Measurements from ENCODE around the gene BUD13.

The BUD13 gene

DNA sequence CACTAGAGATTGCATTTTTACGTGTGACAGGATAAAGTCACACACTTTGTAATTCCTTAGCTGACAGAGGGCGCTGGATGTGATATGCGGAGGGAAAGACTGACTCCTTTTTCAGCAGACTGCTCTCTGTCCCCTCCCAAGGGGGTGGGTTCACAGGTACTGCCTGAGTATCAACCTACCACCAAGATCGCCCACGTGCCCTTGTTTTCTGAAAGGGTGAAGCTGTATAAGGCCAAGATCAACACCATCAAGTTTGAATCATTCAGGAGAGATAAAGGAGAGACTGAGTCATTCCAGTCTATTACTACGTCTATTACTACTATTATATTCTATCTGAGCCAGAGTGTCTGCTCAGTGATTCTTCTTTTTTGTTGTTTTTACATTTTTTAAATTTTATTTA, 30.7 kb downstream of the BUD13 start:
- peak; percentile 80 to 90 for ATAC-seq

GRCh38 chr11:116740741-116741140, 32.0 kb downstream of the BUD13 start:
- no peak for ATAC-seq

DNA sequence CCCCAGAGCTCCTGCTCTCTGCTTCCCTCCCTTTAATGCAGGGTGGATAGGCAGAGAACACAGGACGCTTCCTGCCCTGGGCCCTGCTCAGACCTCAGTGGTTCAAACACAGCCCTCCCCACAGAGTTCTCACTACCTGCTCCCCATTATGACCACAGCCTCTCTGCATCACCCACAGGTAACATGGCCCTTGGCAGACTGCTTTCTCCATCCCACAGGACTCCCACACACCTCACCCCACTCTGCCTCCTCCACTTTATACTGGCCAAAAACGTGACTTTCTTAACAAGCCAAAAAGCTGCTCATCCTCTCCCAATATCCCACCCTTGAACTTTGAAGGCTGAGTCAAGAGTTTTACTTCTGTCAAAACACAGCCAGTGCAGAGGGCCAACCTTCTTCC, 33.8 kb downstream of the BUD13 start:
- no peak for ATAC-seq

DNA sequence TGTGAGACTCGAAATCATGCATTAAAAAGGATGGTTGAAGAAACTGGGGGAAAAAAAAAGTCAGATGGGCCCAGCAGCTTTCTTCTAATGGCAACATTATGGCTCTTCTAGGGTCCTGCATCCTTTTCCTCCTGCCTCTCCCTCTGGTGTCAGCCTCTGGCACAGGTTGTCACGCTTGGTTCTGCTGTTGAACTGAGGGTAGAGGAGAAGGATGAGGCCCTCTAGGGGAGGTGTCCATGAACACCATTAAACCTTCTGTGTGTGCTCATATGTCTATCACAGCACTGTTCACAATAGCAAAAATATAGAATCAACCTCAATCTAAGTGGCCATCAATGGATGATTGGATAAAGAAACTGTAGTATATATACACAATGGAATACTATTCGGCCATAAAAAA, 36.0 kb downstream of the BUD13 start:
- no peak for ATAC-seq

DNA sequence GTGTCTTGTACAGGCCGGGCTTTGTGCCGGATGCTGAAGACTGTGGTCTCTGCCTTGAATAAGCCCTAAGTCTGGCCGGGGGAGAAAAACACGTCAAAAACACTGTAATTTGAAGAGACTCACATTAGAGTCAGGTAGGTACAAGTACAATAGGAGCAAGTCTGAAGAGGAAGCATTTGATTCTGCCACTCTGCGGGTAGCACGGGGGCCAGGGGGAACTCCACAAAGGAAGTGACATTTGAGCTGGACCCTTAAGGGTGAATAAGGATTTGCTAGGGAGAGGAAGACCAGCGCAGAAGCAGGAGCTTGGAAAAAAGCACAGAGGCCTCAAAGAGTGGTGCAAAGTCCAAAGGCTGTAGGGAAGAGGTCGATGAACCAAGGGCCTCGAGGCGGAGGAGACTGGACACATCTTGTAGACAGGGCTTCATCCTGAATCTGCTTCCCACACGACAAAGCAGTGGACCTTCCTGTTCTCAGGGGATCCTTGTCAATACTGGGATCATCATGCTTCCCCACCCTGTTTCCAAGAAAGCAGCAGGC, 38.7 kb downstream of the BUD13 start:
- no peak for ATAC-seq

- peak in 1 of 2 donors; percentile 16 for ATAC-seq
Measured at GRCh38 chr11:116733043-116733755, 39.6 kb downstream of the BUD13 start.

DNA sequence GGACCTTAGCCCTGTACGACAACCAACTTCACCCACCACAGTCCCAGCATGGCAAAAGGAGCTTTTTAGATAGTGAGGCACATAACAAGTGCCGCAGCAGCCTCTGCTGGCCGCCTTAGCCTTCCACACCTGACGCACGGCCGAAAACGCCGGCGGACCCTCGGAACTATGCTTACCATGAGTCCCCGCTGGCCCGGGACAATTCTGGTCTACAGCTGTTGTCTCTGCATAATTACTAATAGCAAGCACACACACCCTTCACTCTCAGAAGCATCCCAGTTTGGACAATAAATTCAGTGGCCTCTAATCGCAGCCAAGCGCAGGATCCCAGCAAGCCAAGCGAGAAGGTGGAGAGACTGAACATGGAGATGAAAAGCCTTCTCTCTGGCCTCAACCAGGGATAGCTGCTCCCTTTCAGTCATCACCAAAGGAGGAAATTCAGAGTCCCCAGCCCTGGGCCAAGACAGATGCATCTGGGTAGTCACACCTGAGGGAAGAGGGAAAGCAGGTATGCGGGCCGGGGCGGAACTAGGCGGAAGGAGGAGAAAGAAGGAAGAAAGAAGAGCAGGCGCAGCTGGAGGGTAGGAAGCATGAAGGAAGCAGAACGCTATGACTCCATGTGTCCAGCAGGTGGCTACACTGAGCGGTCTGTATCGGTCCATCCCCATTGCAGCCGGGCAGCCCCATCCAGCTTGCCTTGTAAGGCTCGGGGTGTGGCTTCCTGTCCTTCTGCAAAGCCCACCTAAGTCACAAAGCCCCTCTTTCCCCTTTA, 40.3 kb downstream of the BUD13 start:
- peak; percentile 70 to 84 for ATAC-seq

DNA sequence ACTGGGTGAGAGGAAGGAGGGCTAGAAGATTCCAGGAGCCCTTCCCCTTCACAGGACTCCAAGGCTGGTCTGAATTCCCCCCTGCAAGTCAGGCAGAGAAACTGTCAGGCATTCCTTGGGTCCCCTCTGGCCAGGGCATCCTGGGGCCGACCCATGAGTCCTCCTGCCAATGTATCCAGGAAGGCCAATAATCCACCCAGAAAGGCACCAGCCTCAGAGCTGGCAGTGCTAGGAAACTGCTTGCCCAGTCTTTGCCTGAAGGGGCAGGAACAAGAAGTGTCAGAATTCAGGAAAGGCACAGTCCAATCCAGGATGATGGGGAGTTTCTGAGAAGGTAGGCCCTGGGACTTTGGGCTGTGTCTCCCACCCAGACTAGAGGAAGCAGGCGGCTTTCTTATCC, 41.0 kb downstream of the BUD13 start:
- no peak for ATAC-seq

DNA sequence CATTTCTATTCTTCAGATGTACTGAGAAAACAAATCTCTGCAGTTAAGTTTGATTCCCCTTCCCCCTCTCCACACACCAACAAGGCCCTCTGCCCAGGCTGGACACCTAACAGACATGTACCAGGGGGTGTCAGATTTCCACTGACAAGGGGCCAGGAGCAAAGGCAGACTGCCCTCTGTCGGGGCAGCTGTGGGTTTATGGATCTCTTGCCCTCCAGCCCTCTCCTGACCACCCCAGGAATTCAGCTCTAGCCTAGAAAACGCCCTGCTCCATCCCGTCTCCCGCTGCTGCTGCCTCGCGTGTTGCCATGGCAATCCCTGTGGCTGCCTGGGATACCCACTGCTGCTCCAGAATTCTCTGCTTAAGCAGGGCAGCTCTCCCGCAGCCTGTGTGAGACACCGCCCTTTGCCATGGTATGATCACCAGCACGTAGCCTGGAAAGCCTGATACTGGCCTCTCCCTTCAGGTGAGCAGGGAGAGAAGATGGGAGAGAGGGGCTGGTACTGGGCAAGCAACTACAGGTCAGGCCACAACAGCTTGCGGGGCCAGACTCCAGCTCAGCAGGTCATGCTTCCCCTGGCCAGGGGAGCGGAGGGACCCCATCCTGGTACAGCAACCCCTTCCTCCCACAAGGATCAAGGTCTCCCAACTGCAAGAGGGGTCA, 41.6 kb downstream of the BUD13 start:
- no peak for ATAC-seq

- no peak for ATAC-seq
Measured at GRCh38 chr11:116730601-116731000, 42.2 kb downstream of the BUD13 start.

GRCh38 chr11:116730241-116730561, 42.6 kb downstream of the BUD13 start:
- no peak for ATAC-seq

GRCh38 chr11:116729501-116730240, 43.1 kb downstream of the BUD13 start:
- ATAC-seq = no peak

GRCh38 chr11:116727990-116728389, 44.8 kb downstream of the BUD13 start:
- no peak for ATAC-seq

DNA sequence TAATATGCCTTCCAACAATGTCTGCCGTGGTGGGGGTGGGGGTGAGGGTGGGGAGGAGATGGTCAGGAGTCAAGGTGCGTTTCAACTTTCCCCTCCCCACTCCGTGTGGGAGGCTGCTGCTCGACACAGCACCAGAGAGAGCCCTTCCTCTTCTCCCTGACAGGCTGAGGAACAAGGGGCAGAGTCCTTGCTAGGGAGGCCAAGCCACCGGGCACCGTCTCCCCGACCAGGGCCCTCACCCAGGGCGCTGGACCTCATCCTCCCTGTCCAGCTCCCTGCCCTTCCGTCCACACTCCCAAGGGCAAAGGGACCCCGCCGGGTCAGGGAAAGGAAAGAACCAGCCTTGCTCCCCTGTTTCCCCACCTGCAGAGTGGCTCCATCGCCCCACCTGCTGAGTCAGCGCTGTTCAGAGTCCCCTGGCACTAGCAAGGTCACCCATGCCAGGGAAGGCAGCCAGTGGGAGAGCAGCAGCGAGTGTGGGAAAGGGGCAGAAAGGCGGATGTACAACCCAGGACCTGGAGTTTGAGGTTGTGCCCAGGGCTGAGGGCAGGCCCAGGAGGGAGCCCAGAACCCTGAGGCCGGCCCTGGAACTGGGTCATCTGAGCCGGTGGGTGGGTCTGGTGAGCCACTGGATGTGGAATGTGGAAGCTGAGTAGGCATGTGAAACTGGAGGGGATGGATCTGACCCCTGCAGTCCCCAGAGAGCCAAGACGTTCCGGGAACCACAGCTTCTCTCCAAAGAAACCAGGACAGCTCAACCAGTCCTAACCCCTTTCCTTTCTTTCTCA, 47.2 kb downstream of the BUD13 start:
- ATAC-seq = no peak

DNA sequence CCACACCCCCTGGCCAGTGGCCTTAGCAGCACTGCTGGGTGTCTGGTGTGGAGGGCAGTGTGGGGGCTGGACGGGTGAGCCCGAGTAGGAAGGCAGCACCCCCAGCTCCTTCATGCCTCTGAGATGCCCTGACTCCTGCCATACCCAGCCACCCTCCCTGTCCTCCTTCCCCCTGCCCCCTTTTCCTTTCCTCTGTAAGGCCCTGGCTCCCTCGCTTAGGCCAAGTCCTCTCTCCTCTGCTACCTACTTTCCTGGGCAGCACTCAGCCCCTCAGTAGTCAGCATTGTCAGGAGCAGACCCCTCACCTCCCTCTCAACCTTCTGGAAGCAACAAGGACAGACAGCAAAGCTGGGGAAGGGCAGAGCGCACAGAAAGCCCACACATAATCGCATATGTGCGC, 48.0 kb downstream of the BUD13 start:
- no peak for ATAC-seq

GRCh38 chr11:116723511-116723910, 49.3 kb downstream of the BUD13 start:
- no peak for ATAC-seq

DNA sequence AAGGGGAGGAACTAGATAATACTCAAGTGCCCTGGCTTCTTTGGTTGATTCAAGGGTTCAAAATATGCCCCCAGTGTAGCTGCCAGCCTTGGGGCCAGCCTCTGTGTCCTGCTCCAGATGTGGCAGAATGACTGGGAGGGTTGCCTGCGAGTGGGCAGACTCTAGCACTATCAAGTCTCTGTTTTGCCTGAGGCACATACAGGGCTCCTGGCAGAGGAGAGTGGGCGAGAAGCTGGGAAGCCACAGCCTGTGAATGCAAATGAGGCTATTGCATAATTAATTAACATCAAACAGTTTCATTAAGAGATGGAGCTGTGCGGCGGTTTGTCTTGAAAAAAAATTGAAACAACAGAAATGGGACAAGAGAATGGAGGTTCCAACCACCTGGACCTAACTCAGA, 50.8 kb downstream of the BUD13 start:
- no peak for ATAC-seq

GRCh38 chr11:116720895-116721294, 51.9 kb downstream of the BUD13 start:
- no peak for ATAC-seq

DNA sequence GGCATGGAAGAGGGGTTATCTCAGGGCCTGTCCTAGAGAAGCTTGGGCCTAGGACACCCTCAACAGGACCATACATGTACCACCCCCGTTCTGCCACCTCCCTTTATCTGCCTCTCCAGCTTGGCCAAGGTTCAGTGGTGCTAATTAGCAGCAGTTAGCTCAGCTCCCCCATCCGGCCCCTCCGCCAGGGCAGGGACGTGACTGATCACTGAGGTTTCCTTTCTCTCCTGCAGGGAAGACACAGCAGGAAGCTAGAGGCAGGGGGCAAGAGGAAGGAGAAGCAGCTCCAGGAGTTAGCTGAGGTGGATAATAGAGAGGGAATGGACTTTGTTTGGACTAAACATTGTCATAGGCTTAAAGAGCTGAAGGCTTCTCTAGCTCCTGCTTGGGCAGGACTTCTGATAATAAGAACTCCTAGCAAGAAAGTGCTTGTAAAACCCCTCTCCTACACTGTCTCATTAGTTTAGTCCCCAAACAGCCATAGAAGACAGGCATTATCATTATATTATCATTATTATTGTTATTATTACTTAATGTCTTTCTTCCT, 53.8 kb downstream of the BUD13 start:
- ATAC-seq = no peak

GRCh38 chr11:116716621-116717020, 56.2 kb downstream of the BUD13 start:
- no peak for ATAC-seq

DNA sequence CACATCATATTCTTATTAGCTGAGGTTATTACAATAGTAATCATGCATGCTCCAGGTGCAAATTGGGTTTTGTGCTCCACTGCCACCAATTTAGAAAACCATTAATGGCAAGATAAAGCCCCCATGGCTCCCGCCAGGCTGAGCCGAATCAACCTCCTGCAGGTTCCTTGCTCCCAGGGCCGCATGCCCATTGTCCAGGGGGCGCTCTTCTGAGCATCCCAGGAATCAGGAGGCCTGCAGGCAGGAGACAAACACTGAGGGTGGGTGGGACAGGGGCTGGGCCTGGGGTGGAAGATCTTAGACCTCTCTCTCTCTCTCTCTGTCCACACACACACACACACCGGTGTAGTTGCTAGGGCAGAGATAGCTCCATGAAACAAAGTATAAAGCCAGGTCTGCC, 57.4 kb downstream of the BUD13 start:
- no peak for ATAC-seq

DNA sequence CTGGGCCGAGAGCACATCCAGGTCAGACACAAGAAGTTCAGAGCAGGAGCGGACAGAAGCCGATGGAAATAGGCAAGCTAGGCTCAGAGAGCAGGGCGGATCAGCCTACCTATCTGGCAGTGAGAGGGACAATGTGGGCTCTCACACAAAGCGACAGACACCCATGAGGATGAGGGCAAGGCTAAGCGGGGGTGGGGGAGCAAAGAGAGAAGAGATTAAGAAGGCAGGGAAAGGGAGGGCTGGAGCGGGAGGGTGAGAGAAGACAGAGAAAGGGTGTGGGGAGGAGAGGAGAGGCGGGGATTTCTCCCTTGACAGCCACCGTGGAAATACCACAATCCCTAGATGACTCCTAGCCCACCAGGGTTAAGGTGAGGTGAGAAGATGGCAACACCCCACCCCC, 57.9 kb downstream of the BUD13 start:
- no peak for ATAC-seq

Data from activated CD4-positive, CD25-positive, alpha-beta regulatory T cell treated with anti-CD3 and anti-CD28 coated beads, Interleukin-2, amount 50 U/mL, for 24 hours (primary cell).